ENCODE measurements around the gene PGM2.

Gene PGM2

DNA sequence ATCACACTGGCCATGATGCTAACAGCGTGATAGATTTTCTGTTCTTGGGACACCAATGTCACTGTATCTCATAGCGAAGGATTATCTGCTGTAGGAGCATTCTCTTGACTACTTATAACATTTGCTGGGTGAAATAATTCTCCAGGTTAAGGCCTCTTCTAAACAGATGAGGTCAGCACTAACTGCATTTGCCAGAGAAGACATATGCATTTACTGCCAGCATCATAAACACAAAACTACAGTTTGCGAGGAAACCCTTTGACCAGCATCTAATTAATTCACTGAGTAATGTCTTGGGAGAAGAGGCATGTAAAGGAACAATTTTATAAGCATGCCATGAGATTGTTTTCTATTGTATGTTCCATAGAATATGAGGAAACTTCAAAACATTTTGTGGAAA lies 78.3 kb downstream of the PGM2 start:
- no peak for DNase-seq

DNA sequence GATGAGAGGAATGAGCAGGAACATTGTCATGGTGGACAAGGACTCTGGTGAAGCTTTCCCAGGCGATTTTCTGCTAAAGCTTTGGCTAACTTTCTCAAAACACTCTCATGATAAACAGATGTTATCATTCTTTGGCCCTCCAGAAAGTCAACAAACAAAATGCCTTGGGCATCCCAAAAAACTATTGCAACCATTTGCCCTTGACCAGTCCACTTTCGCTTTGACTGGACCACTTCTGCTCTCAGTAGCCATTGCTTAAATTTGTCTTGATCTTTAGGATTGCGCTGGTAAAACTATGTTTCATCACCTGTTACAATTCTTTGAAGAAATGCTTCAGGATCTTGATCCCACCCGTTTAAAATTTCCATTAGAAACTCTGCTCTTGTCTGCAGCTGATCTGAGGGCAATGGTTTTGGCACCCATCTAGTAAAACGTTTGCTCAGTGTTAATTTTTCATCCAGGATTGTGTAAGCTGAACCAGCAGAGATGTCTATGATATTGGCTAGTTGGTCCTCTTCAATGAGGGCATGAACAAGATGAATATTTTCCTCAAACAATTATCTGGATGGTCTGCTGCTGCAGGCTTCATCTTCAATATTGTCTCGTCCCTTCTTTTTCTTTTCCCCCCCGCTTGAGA lies 79.2 kb downstream of the PGM2 start:
- DNase-seq, result no peak

DNA sequence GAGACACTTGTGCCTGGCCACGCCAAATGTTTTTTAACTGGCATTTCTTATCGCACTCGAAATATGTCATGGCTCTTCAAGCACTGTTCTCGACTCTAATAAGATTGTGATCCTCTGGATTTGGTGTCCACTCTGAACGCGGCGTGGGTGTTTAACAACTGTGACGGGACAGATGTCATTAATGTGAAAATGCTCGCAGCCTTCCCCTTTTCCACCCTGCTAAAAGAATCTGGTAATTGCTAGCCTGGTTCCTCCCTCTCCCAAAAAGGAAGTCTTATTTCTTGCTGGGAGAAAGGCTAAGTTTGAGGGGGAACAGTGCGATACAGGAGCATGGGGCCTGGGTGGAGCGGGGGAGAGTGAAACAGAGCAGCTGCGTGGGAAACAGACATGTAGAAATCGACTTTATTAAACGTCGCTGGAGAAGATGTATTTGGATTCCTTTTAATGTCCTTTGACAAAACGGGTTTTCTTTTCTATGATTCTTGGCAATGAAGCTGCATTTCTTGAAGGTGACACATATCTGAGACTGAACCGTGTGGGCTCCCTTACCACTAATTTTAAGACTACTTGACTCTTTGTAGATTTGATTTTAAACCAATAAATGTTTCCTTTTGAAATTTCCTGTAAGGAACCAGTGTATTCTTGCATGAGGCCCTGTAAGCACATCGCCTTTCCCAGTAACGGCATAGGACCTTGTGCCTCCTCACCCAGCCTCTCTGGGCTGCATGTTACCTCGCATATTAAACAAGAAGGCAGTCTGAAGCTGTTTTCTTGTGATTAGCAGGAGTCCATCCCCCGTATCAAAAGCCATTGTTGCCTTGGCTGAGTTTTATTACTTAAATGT lies 82.2 kb downstream of the PGM2 start:
- DNase-seq, result no peak

DNA sequence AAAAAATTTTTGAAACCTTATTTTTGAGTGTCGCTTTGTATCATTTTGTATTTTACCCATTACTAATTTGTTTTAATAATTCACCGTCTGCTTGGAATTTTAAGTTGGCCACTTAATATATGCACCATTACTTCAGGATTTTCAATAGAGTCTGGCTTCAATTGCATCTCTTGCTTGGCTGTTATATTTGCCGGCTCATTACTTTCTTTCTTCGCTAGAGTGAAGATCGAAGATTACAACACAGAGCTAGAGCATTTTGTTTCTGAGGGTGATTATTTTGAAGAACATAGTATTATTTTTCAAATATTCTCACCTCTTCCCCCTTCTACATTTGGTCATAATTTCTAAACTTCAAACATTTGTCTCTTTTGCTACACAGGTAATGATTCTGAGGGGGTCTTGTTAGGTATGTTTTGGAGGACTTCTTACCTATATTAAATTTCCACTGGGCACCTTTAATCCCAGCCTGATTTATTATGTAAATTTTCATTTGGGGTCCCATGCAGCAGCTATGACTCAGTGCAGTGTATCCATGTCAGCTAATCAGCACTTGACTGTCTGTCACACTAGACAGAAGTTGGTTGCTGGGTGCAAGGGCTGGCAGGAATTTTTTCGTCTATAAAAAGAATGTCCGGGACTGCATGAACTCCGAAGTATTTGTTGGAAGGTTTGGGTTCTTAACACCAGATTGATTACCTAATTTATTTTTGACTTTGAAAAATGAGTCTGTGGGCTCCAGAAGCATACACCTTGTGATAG lies 83.0 kb downstream of the PGM2 start:
- DNase-seq, result no peak

DNA sequence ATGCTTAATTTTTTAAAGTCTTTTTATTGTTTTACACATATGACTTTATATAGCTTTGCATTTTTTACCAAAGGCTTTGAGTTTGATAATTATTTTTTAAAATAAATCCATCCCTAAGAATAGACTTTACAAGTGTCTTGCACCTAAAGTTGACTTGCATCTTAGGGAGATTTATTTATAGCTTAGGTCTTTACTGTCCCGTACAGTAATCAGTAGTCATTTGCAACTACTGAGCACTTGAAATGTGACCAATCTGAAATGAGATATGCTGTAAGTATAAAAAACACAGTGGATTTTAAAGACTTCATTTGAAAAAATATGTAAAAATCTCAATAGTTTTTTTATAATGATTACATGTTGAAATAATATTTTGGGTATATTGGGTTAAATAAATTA lies 83.6 kb downstream of the PGM2 start:
- DNase-seq, result no peak

All from NCI-H187 (cell line).